ENCODE data around the gene CNTN4.
"Not testable (repeated sequence)": the region's sequence is repeated elsewhere in the genome, so short reads cannot be mapped to it uniquely, and the experiment has no call there.

CNTN4 gene

GRCh38 chr3:2984831-2985220 is 886.2 kb downstream of the CNTN4 start:
- no peaks in the 10 kb centered on the region for H3K79me2 ChIP-seq (ENCODE audit: insufficient read depth, low read length)

GRCh38 chr3:2985479-2985878 is 886.8 kb downstream of the CNTN4 start:
- H3K79me2 ChIP-seq (ENCODE audit: insufficient read depth, low read length): no peaks in the 10 kb centered on the region
- H3K9ac ChIP-seq (ENCODE audit: low read depth, low read length): no peak overlapping the region
- no peaks in the 10 kb centered on the region for H4K20me1 ChIP-seq (ENCODE audit: insufficient read depth, low read length)
- no peaks in the 10 kb centered on the region for H3K36me3 ChIP-seq (ENCODE audit: insufficient read depth, low read length)
- no peak for TF ChIP-seq CTCF (IDR thresholded peaks at IDR 0.05; ENCODE audit: borderline replicate concordance, extremely low read depth, low read length, poor library complexity, severe bottlenecking)
- no peak overlapping the region for H3K4me2 ChIP-seq (ENCODE audit: insufficient read depth, low read length)
- H2AFZ ChIP-seq (ENCODE audit: low read depth, low read length): no peak overlapping the region
- DNase-seq: no peak
- H3K9me3 ChIP-seq (ENCODE audit: insufficient read depth, low read length, severe bottlenecking): no peaks in the 10 kb centered on the region
- no peaks in the 10 kb centered on the region for H3K27me3 ChIP-seq (ENCODE audit: insufficient read depth, low read length, poor library complexity)
- H3K4me1 ChIP-seq (ENCODE audit: insufficient read depth, low read length): no peaks in the 10 kb centered on the region
- no peak overlapping the region for H3K27ac ChIP-seq (ENCODE audit: low read length)
- no peak overlapping the region for H3K4me3 ChIP-seq (ENCODE audit: low read depth in 1 of 2, low read length in 2 of 2)
- ATAC-seq (ENCODE audit: insufficient read depth, low read depth): no peak

More at GRCh38 chr3:2984831-2985220, 886.2 kb downstream of the CNTN4 start:
- Histone ChIP-seq H3K27me3 (ENCODE audit: insufficient read depth, low read length, poor library complexity) (no peaks in the 10 kb centered on the region), H3K36me3 (ENCODE audit: insufficient read depth, low read length) (no peaks in the 10 kb centered on the region), H3K4me3 (ENCODE audit: low read depth in 1 of 2, low read length in 2 of 2) (no peak overlapping the region), H3K9me3 (ENCODE audit: insufficient read depth, low read length, severe bottlenecking) (no peaks in the 10 kb centered on the region), H3K9ac (ENCODE audit: low read depth, low read length) (no peak overlapping the region), H3K4me1 (ENCODE audit: insufficient read depth, low read length) (no peaks in the 10 kb centered on the region), H3K4me2 (ENCODE audit: insufficient read depth, low read length) (no peak overlapping the region), H3K27ac (ENCODE audit: low read length) (no peak overlapping the region), H2AFZ (ENCODE audit: low read depth, low read length) (no peak overlapping the region), H4K20me1 (ENCODE audit: insufficient read depth, low read length) (no peaks in the 10 kb centered on the region)
- DNase-seq: no peak
- no peak for ATAC-seq (ENCODE audit: insufficient read depth, low read depth)
- no peak for TF ChIP-seq EZH2 (IDR thresholded peaks at IDR 0.05; ENCODE audit: borderline replicate concordance, low read depth, low read length, severe bottlenecking)
- TF ChIP-seq CTCF (IDR thresholded peaks at IDR 0.05; ENCODE audit: borderline replicate concordance, extremely low read depth, low read length, poor library complexity, severe bottlenecking): no peak

GRCh38 chr3:2992534-2992933 is 893.9 kb downstream of the CNTN4 start:
- no peak overlapping the region for H3K9ac ChIP-seq (ENCODE audit: low read depth, low read length)
- no peak for DNase-seq
- H3K9me3 ChIP-seq (ENCODE audit: insufficient read depth, low read length, severe bottlenecking): no peaks in the 10 kb centered on the region
- no peak overlapping the region for H3K4me3 ChIP-seq (ENCODE audit: low read depth in 1 of 2, low read length in 2 of 2)
- no peak for ATAC-seq (ENCODE audit: insufficient read depth, low read depth)
- H3K27me3 ChIP-seq (ENCODE audit: insufficient read depth, low read length, poor library complexity): no peaks in the 10 kb centered on the region
- no peaks in the 10 kb centered on the region for H3K36me3 ChIP-seq (ENCODE audit: insufficient read depth, low read length)
- TF ChIP-seq EZH2 (IDR thresholded peaks at IDR 0.05; ENCODE audit: borderline replicate concordance, low read depth, low read length, severe bottlenecking): no peak
- no peak for TF ChIP-seq CTCF (IDR thresholded peaks at IDR 0.05; ENCODE audit: borderline replicate concordance, extremely low read depth, low read length, poor library complexity, severe bottlenecking)
- H3K27ac ChIP-seq (ENCODE audit: low read length): no peak overlapping the region
- no peak overlapping the region for H2AFZ ChIP-seq (ENCODE audit: low read depth, low read length)
- no peak overlapping the region for H3K4me2 ChIP-seq (ENCODE audit: insufficient read depth, low read length)
- H3K79me2 ChIP-seq (ENCODE audit: insufficient read depth, low read length): no peaks in the 10 kb centered on the region
- no peaks in the 10 kb centered on the region for H3K4me1 ChIP-seq (ENCODE audit: insufficient read depth, low read length)
- no peaks in the 10 kb centered on the region for H4K20me1 ChIP-seq (ENCODE audit: insufficient read depth, low read length)

- not testable (repeated sequence) for H3K27ac ChIP-seq (ENCODE audit: low read length); H2AFZ ChIP-seq (ENCODE audit: low read depth, low read length); DNase-seq; H3K27me3 ChIP-seq (ENCODE audit: insufficient read depth, low read length, poor library complexity); H3K36me3 ChIP-seq (ENCODE audit: insufficient read depth, low read length); H3K4me2 ChIP-seq (ENCODE audit: insufficient read depth, low read length); H3K79me2 ChIP-seq (ENCODE audit: insufficient read depth, low read length); ATAC-seq (ENCODE audit: insufficient read depth, low read depth); H4K20me1 ChIP-seq (ENCODE audit: insufficient read depth, low read length); H3K9ac ChIP-seq (ENCODE audit: low read depth, low read length); H3K4me1 ChIP-seq (ENCODE audit: insufficient read depth, low read length); H3K9me3 ChIP-seq (ENCODE audit: insufficient read depth, low read length, severe bottlenecking); H3K4me3 ChIP-seq (ENCODE audit: low read depth in 1 of 2, low read length in 2 of 2)
These were observed 894.5 kb downstream of the CNTN4 start for GRCh38 chr3:2993130-2993529.

Measured in DND-41 (cell line).